ENCODE measurements around the gene MUTYH.

GRCh38 chr1:45291716-45292115 lies 48.5 kb downstream of the MUTYH start:
- TF ChIP-seq, protein P1, sequence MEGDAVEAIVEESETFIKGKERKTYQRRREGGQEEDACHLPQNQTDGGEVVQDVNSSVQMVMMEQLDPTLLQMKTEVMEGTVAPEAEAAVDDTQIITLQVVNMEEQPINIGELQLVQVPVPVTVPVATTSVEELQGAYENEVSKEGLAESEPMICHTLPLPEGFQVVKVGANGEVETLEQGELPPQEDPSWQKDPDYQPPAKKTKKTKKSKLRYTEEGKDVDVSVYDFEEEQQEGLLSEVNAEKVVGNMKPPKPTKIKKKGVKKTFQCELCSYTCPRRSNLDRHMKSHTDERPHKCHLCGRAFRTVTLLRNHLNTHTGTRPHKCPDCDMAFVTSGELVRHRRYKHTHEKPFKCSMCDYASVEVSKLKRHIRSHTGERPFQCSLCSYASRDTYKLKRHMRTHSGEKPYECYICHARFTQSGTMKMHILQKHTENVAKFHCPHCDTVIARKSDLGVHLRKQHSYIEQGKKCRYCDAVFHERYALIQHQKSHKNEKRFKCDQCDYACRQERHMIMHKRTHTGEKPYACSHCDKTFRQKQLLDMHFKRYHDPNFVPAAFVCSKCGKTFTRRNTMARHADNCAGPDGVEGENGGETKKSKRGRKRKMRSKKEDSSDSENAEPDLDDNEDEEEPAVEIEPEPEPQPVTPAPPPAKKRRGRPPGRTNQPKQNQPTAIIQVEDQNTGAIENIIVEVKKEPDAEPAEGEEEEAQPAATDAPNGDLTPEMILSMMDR (IDR thresholded peaks at IDR 0.05), result no peak
- TF ChIP-seq POLR2AphosphoS5 (IDR thresholded peaks at IDR 0.05), result no peak

All from upper lobe of left lung (tissue), 4 donors.